ENCODE results near the gene COL6A1. TPM values are rescaled to one million over a fixed set of nuclear protein-coding genes. Genes with fewer than 3 reads are reported as not detected.
A peak's percentile ranks its signal among the peaks of the same experiment; 100 is the strongest.

Gene COL6A1
- total RNA-seq, 1 donor from 2014 or later = 48.0 TPM

DNA sequence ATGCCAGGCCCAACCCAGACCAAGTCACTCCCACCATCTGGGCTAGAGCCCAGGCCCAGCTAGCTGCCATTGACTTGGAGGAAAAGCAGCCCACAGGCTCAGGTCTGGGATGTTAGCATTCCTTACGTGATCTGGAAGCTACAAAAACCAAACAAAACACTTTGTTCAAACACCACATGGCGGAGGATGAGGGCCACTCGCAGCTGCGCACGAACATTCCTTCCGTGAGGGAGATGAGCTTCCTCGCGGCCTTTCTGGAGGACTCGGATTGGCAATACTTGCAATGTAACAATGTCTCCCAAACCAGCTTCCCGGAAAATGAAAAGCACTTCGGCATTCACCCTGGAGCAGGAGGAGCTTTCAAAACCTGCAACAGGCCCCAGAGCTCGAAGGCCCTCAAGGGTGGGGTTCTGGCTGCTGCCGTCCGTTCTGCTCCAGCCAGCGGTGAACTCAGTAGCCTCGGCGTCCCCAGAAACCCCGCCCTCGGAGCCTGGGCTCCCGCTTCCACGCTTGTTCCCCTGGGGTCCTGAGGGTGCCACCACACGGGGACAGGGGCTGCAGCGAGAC is 40.5 kb downstream of the COL6A1 start:
- no peak for ATAC-seq
- no peak for DNase-seq (ENCODE audit: low spot score)

DNA sequence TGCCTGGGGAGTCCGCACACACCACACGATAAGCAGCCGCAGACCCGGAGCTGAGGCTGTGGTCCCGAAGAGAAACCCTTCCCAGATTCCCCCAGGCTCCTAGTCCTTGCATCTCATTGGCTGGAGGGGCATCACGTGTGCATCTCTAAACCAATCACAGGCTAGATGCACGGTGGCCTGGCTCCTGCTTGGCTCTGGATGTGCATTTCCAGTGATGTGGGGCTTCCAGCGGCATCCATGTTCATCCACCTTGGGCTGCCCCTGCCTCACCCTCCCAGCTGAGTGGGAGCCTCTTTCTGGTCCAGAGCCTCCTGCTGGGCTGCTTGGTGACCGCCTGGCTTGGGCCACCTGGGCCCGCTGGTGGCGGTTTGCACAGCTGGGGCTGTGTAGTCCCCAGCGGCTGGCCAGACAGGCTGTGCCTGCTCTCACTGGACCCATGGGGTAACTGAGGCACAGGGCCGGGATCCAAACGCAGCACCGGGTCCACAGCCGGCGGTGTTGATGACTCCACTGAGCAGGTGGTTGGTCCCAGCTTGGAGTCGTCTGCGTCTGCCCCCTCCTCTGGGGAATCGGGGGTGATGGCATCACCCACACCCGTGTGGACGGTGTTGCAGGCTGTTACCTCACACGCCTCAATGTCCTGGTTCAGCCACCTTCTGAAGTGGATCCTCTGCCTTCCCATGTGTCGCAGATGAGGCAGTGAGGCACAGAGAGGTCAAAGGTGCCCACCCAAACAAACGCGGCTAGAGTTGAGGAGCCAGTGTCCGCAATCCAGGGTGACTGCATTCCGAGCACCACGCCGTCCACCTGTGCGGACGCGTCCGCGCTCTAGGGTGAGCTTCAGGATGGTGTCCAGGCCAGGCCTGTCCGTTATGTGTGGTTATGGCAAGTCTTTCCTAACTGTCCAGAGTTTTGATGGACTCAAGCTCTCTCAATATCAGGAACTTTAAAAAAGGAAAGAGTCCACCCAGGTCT is 41.3 kb downstream of the COL6A1 start:
- ATAC-seq = no peak
- no peak for DNase-seq (ENCODE audit: low spot score)

DNA sequence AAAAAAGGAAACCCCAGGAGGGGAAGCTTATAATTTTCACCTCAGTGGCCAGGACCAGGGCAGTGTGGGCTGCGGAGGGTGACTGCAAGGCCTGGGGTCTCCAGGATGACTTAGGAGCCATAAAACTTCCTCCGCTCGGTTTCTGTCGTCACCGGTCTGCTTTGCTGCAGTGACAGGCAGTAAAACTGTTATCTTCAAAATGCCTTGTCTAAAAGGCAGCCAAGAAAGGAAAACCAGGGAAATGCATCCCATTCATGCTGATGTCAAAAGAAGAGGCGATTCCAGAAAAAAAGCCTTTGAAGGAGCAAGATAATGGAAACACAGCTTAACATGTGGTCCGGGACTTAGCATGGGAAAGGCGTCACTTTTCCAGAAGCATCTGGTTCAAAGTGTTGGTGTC is 42.0 kb downstream of the COL6A1 start:
- DNase-seq (ENCODE audit: low spot score) (no peak), ATAC-seq (no peak)

- DNase-seq (ENCODE audit: low spot score) = no peak
- ATAC-seq = no peak
These were observed 42.6 kb downstream of the COL6A1 start for GRCh38 chr21:46024141-46024540.

DNA sequence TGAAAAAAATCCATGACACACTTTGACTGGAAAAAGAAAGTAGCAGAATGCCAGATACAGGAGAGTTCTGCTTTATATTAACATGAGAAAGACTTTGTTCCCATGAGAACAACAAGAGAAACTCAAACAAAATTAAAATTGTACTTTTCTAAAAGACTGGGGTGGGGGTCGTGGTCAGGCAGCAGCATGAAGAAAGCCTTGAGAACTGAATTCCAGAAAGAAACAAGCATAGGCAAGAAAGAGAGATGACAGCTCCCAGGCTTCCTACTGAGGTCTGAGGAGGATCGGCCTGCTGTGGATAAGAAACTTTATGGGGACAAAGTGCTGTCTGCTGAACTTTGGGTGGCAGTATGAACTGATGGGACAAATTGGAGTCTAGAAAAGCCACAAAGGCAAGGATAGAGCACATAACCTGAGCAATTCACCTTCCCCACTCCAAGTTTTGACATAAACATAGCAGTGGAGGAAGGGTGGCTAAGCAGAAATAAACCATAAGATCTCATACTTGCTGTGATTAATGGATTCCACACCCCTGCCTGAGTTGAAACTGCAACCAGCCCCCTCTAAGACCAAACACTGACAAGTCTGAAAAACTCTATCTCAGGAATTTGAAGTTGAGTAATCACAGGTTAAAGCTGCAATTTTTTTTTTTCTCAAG is 43.7 kb downstream of the COL6A1 start:
- no peak for DNase-seq (ENCODE audit: low spot score)
- no peak for ATAC-seq

DNA sequence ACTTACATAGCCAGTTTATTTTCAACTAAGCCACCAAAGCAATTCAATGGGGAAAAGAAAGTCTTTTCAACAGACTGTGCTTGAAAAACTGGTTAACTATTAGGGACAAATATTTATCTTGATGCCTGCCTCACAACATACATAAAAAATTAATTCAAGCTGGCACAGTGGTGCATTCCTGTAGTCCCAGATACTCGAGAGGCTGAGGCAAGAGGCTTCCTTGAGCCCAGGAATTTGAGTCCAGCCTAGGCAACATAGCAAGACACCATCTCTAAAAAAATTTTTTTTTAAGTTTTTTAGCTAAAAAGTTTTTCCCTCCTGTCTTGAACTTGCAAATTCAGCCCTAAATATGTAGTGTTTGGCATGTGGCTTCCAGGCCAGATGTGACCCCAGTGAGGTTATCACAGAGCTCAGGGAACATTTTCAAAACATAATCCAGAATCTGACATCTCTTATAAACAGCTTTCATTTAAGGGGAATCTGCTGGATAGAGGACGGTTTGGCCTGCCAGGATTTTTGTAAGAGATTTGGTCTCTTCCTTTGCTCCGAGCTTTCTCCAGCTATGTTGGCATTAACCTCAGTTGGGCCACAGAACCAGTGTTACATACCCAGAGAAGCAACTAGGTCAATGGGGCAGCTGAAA is 46.4 kb downstream of the COL6A1 start:
- ATAC-seq (peak; percentile 21), DNase-seq (ENCODE audit: low spot score) (no peak)

DNA sequence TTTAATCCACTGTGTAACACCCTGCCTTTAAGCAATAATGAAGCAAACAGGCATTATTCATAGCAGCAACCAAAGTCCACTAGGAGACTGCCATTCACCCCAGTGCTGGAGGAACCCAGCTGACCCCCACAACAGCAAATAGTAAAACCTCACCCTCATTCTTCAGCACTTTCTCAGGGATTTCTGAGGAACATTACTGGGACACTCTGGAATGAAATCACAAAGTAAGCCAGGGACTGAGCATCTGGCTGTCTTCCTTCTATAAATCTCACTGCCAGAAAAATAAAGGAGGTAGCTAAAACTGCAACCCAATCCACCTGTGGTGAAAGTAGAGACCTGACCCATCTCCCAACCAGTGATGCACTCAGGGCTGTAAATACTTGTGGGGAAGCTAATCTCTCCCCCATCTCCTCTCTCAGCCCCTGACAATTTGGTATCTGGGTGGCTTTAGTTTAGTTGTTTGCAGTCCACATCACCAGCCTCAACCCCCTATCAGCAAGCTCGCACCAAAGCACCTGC is 47.1 kb downstream of the COL6A1 start:
- ATAC-seq = no peak

GRCh38 chr21:46029186-46029924 is 47.8 kb downstream of the COL6A1 start:
- DNase-seq (ENCODE audit: low spot score) (no peak), ATAC-seq (no peak)

More for the DNA sequence above, 47.1 kb downstream of the COL6A1 start:
- no peak for DNase-seq (ENCODE audit: low spot score)

DNA sequence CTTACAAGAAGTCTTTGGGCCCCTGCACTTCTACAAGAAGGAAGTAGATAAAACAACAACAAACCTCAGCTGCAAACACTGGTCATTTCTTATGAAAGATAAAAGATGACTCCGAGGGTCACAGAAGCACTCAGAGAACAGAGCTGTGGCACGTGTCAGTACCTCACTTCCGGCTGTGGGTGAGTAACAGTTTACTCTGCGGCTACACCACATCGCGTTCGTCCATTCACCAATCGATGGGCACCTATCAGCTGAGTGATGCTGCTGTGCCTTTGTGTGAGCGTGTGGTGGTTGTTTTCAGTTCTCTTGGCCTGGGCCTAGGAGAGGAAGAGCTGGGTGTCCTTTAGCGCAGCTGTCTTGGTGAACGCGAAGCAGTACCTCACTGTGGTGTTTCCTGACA is 49.9 kb downstream of the COL6A1 start:
- DNase-seq (ENCODE audit: low spot score) = no peak
- no peak for ATAC-seq

DNA sequence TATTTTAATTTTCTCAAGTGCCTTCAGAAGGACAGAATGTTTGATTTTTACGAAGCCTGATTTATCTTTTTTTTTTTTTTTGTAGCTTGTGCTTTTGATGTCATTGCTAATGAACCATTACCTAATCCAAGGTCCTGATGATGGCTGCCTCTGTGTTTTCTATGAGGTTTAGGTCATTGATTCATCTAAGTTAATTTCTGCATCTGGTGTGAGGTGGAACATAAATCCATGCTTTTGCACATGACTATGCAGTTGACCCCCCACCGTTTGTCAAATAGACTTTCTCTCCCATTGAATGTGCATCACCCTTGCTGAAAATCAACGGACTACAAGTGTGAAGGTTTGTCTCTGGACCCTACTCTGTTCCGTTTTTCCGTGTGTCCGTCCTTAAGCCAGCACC is 50.5 kb downstream of the COL6A1 start:
- ATAC-seq (no peak), DNase-seq (ENCODE audit: low spot score) (no peak)

GRCh38 chr21:46033410-46034400 is 52.1 kb downstream of the COL6A1 start:
- ATAC-seq (no peak), DNase-seq (ENCODE audit: low spot score) (no peak)

DNA sequence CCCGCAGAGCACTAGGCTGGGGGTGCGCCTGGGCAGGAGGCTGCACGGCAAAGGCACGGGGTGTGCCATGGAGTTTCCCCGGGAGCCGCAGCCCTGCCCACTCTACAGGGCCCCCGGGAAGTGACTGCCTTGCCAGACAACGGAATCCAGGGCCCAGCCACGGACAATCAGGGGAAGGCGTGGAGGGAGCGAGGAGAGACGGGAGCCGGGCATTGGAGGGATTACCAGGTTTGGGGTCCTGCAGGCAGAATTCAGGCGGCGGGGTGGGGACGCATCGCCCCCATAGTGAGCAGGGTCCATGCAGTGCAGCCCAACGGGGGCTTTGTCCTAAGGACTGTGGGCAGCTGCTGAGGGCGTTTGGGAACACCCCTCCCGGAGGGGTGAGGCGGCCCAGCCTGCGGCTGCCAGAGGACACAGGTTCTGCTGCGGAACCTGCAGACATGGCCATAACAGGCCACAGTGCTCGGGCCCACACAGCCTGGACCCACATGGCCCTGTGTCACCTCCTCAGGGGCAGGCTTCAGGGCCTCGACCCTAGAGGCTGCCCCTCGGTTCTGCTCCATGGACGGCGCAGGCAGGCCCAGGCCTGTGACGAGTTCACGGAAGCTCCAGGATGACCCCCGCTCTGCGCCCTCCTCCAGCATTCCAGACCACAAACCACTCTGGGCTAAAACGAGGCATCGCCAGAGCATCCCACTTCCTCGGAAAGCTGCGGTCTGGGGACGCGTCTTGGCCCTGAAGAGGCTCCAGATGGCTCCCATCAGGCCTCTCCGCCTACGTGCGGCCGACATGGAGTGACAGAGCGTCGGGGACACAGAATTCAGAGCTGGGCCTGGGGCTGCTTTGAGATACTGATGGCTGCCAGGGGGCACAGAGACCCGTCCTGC is 54.5 kb downstream of the COL6A1 start:
- DNase-seq (ENCODE audit: low spot score) (no peak), ATAC-seq (peak; percentile 60)

GRCh38 chr21:46036696-46037330 is 55.2 kb downstream of the COL6A1 start:
- DNase-seq (ENCODE audit: low spot score) (no peak), ATAC-seq (no peak)

DNA sequence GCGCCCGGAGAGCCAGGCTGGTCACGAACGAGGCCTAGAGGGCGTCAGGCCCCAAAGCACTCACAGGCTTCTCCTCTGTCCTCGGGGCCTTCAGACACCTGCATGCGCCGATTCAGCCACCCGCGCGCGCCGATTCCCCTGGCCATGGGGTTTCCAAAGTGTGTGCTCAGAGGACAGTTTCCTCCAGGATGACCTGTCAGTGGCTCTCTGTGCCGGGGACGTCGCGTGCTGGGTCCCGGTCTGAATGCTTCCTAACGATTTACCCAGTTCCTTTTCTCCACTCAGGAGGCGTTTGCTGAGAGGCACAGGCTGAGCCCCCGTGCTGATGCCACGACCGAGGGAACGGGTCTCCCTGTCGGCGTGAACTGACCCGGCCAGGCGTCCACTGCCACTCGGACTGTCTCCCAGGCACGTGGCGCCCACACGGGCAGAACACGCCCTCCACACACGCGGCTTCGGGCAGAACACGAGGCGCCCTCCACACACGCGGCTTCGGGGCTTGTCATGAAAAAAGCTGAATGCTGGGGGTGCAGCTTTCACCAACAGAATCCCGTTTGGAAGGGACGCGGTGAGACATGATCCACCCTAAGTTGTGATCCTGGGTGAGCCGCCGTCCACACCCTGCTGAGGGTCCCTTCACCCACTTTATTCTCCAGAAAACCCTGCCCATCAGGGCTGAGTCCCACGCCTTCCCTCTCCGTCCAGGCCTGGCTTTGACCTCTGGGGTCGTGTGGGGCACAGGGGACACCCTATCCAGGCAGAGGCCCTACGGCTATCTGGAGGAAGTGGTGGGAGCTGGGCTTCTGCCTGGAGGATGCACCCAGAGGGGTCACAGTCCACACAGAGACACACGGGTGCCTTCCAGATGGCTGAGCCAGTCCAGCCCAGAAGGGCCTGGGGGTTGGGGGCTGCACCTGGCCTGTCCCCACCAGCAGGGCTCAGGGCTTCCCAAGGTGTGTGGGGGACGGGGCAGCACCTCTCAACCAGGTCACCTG is 56.1 kb downstream of the COL6A1 start:
- DNase-seq (ENCODE audit: low spot score) (no peak), ATAC-seq (no peak)

DNA sequence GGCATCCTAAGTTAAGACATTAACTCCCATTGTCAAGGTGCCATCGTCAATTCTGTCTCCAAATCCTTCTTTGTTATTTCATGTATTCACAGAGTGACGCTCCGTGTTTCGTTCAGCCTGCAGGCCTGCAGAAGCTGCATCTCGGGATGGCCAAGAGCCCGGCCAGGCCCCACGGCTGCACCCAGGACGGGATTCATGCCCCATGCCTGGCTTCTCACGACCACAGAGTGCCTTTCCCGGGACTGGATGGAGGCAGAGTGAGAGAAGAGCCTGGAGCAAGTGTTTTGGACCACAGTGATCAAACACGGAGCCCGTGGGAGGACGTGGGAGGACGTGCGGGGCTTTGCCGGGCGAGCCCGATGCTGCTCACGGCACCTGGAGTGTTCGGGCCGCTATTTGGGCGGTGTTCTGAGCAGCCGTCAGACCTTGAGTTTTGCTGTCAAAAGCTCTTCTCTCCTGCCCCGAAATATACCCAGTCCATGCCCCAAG is 56.8 kb downstream of the COL6A1 start:
- DNase-seq (ENCODE audit: low spot score) = no peak
- ATAC-seq = no peak

- no peak for ATAC-seq
- DNase-seq (ENCODE audit: low spot score) = no peak
These were observed 57.4 kb downstream of the COL6A1 start for GRCh38 chr21:46038871-46039397.

Measured in left lobe of liver (tissue), 2 donors.